Osteocyte (in vitro differentiated cells): Measurements from ENCODE around the gene BIN1. TPM values are rescaled to one million over a fixed set of nuclear protein-coding genes. Genes with fewer than 3 reads are reported as not detected.

ENCODE experiments used
- DNase-seq: peaks from one replicate; pipeline ENCODE4 v3.0.0; 2021; ENCODE audit warnings: mixed read lengths; ENCODE audit not compliant: unreplicated experiment; ENCODE audit errors: extremely low spot score
- H3K27ac Mint-ChIP-seq: one replicate; pipeline ENCODE4 v1.8.0; 2021; ENCODE audit warnings: mild to moderate bottlenecking, mixed read lengths; ENCODE audit not compliant: unreplicated experiment
- H3K27me3 Mint-ChIP-seq: one replicate; pipeline ENCODE4 v1.8.0; 2021; ENCODE audit warnings: mixed read lengths; ENCODE audit not compliant: unreplicated experiment
- H3K36me3 Mint-ChIP-seq: one replicate; pipeline ENCODE4 v1.8.0; 2021; ENCODE audit warnings: mixed read lengths; ENCODE audit not compliant: unreplicated experiment
- H3K4me1 Mint-ChIP-seq: one replicate; pipeline ENCODE4 v1.8.0; 2021; ENCODE audit warnings: mixed read lengths; ENCODE audit not compliant: unreplicated experiment
- H3K4me3 Mint-ChIP-seq: one replicate; pipeline ENCODE4 v1.8.0; 2021; ENCODE audit warnings: mild to moderate bottlenecking, moderate library complexity, mixed read lengths; ENCODE audit not compliant: unreplicated experiment
- H3K9me3 Mint-ChIP-seq: one replicate; pipeline ENCODE4 v1.8.0; 2021; ENCODE audit warnings: mixed read lengths; ENCODE audit not compliant: unreplicated experiment
- total RNA-seq: library from RNA; stranded (reverse); gene quantifications from 2 replicates; pipeline ENCODE4 v1.2.1, GENCODE V29; 2021
- TF ChIP-seq, protein P1 (sequence below): fragments of 200-600 bp; sonication (generic); IDR thresholded peaks from 2 replicates; pipeline ENCODE4 v1.5.0; 2021; ENCODE audit warnings: antibody characterized with exemption, mild to moderate bottlenecking, moderate library complexity

The BIN1 gene
- total RNA-seq, 1 donor from 2014 or later = 101 TPM

GRCh38 chr2:127143841-127144782 lies 37.2 kb upstream of the BIN1 start:
- TF ChIP-seq, protein P1, sequence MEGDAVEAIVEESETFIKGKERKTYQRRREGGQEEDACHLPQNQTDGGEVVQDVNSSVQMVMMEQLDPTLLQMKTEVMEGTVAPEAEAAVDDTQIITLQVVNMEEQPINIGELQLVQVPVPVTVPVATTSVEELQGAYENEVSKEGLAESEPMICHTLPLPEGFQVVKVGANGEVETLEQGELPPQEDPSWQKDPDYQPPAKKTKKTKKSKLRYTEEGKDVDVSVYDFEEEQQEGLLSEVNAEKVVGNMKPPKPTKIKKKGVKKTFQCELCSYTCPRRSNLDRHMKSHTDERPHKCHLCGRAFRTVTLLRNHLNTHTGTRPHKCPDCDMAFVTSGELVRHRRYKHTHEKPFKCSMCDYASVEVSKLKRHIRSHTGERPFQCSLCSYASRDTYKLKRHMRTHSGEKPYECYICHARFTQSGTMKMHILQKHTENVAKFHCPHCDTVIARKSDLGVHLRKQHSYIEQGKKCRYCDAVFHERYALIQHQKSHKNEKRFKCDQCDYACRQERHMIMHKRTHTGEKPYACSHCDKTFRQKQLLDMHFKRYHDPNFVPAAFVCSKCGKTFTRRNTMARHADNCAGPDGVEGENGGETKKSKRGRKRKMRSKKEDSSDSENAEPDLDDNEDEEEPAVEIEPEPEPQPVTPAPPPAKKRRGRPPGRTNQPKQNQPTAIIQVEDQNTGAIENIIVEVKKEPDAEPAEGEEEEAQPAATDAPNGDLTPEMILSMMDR = peak; percentile 35
- Mint-ChIP-seq H3K27me3 (no peaks in the 10 kb centered on the region), H3K4me3 (peak overlapping the region; percentile 38), H3K36me3 (no peaks in the 10 kb centered on the region), H3K9me3 (peaks cover 7% of the 10 kb centered on the region), H3K4me1 (peaks cover 55% of the 10 kb centered on the region), H3K27ac (peak overlapping the region; percentile 92)
- DNase-seq = peak; percentile 66

DNA sequence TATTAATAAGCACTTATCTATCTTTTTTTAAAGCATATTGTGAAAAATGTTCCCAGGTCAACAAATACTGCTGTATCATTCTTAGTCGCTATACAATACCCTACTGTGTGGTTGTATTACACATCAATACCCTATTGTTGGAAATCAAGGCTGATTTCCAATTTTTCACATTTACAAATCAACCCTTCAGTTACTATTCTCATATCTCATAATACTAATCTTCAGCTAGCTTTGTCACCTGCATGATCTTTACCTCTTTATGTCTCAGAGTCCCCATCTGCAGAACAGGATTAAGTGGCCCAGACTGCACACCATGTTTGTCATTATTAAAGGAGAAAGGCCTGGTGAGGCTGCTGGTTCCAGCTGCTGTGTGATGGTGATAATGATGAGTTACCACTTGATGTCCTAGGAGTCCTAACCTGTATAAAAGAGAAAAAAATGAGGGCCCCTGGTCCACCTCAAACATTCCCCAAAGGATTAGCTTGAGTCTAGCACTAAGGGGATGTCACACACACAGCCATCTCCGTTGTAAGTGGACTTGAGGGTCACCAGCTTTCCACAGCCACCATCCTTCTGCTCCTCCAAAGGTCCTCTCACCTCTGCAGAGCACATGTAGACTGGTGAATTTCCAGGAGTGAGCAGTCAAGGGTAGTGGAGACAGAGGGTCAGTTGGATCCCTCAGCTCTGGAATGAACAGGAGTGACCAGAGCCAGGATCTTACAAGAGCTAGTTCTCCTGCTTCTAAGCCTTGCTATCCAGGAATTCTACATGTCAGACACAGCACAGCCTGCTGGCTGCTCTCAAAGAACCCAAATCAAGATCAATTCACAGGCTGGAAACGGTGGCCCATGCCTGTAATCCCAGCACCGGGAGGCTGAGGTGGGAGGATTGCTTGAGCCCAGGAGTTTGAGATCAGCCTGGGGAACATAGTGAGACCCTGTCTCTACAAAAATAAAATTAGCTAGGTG lies 36.0 kb upstream of the BIN1 start:
- TF ChIP-seq, protein P1 = peak; percentile 28
- Mint-ChIP-seq H3K27me3 (no peaks in the 10 kb centered on the region), H3K9me3 (peaks cover 10% of the 10 kb centered on the region), H3K4me3 (no peak overlapping the region), H3K4me1 (peaks cover 49% of the 10 kb centered on the region), H3K36me3 (no peaks in the 10 kb centered on the region), H3K27ac (peak overlapping the region; percentile 92)
- DNase-seq = no peak

DNA sequence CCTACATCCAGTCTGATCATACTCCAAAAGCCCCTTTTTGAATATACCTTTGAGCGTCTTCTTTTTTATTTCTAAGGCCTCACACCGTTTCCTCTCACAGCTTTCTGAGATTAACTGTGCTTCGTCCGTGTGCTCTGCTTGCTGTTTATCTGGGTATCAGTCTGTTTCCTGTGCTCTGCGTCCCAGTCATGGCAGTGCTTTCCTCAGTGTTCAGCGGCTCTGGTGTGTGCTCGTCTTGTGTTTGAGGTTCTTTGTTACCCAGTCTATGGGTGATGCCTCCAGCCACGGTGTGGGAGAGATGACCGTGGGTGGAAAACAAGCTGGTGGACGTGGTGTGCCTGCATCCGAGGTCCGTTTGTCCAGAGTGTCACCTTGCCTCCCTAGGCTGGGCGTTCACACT lies 33.6 kb upstream of the BIN1 start:
- no peaks in the 10 kb centered on the region for H3K27me3 Mint-ChIP-seq
- H3K4me3 Mint-ChIP-seq = no peak overlapping the region
- TF ChIP-seq, protein P1 = no peak
- no peak overlapping the region for H3K27ac Mint-ChIP-seq
- H3K9me3 Mint-ChIP-seq = peaks cover 10% of the 10 kb centered on the region
- peaks cover 26% of the 10 kb centered on the region for H3K4me1 Mint-ChIP-seq
- no peaks in the 10 kb centered on the region for H3K36me3 Mint-ChIP-seq
- DNase-seq = no peak

DNA sequence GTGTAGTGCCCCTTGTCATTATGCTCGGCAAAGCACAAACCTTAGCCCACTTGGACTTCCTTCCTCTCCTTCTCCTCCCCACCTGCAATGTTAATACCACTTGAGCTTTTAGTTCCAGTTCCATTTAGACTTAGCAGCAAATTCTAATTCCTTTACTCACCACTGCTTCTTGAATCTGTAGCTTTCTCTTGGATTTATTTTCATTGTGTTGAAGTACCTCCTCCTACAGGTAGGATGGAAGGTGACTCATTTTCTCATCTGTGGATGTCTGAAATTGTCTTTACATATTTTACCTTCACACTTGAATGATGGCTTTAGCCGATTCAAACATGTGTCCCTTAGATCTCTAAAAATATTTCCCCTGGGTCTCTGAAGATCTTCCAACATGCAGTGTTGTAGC lies 32.8 kb upstream of the BIN1 start:
- H3K9me3 Mint-ChIP-seq = peaks cover 10% of the 10 kb centered on the region
- H3K36me3 Mint-ChIP-seq = no peaks in the 10 kb centered on the region
- H3K27me3 Mint-ChIP-seq = no peaks in the 10 kb centered on the region
- H3K4me1 Mint-ChIP-seq = peaks cover 18% of the 10 kb centered on the region
- no peak overlapping the region for H3K4me3 Mint-ChIP-seq
- H3K27ac Mint-ChIP-seq = no peak overlapping the region
- no peak for DNase-seq
- TF ChIP-seq, protein P1 = no peak
